ENCODE measurements around the gene LCT.

DNA sequence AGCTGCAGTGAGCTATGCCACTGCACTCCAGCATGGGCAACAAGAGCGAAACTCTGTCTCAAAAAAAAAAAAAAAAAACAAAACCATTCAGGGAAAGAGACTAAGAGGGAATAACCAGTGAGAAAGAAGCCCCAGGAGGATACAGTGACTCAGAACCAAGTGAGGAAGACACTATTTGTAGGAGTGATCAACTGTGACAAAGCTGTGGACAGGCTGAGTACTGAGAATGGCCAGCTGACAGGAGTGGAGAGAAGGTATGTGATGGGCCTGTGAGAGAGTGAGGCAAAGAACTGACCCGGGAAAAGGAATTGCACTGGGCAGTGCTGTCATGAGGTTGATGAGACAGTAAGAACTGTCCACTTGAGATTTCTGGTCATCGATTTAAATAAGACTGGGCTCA lies 6.7 kb upstream of the LCT start:
- no peak for TF ChIP-seq CTCF (IDR thresholded peaks at IDR 0.05)
- TF ChIP-seq POLR2A (IDR thresholded peaks at IDR 0.05) = no peak
